GM06990 (cell line): Measurements from ENCODE around the gene L1CAM.

Experiments used
- DNase-seq: peaks from one replicate; pipeline ENCODE4 v3.0.0-alpha.2; 2011; ENCODE audit not compliant: insufficient read length; ENCODE audit errors: extremely low read depth
- H3K27me3 ChIP-seq: replicated peaks from 2 replicates; pipeline ENCODE4 v1.6.0; 2011; ENCODE audit warnings: low read length; ENCODE audit not compliant: control insufficient read depth, insufficient read depth
- H3K36me3 ChIP-seq: 2 replicates; pipeline ENCODE4 v1.5.1; 2011; ENCODE audit warnings: low read length; ENCODE audit not compliant: control insufficient read depth, insufficient read depth
- H3K4me3 ChIP-seq: replicated peaks from 2 replicates; pipeline ENCODE4 v1.5.1; 2011; ENCODE audit warnings: low read depth, mild to moderate bottlenecking, control low read depth, low read length
- TF ChIP-seq, protein P1 (sequence below): IDR thresholded peaks from 2 replicates; pipeline ENCODE4 v1.5.1; 2011; ENCODE audit warnings: low read length, control low read depth, mild to moderate bottlenecking, inconsistent platforms; ENCODE audit not compliant: insufficient read depth, poor library complexity, severe bottlenecking

L1CAM gene

DNA sequence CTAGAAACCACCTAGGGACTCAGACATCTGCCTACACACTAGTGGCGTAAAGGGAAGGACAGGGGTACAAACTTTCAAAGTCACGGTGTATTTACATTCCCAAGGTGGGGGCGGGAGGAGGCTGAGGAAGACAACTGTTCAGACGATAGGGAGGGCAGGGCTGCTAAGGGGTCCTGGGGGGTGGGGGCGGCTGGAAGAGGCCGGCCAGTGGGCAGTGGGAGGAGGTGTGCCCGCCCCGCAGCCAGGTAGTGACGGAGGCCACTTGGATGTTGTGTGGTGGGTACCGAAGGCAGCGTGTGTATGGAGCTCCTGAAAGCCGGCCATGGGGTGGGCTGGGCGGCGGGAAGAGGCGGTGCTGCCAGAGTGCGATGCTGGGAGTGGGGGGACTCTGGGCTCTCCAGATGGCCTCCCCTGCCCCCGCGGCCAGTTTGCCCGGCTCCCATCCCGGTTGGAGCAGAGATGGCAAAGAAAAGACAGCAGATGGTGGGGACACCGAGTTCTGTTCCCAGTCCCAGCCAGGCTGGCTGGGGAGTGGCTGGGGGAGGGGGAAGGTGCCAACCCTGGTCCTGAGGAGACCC, 24.2 kb downstream of the L1CAM start:
- TF ChIP-seq, protein P1, sequence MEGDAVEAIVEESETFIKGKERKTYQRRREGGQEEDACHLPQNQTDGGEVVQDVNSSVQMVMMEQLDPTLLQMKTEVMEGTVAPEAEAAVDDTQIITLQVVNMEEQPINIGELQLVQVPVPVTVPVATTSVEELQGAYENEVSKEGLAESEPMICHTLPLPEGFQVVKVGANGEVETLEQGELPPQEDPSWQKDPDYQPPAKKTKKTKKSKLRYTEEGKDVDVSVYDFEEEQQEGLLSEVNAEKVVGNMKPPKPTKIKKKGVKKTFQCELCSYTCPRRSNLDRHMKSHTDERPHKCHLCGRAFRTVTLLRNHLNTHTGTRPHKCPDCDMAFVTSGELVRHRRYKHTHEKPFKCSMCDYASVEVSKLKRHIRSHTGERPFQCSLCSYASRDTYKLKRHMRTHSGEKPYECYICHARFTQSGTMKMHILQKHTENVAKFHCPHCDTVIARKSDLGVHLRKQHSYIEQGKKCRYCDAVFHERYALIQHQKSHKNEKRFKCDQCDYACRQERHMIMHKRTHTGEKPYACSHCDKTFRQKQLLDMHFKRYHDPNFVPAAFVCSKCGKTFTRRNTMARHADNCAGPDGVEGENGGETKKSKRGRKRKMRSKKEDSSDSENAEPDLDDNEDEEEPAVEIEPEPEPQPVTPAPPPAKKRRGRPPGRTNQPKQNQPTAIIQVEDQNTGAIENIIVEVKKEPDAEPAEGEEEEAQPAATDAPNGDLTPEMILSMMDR: no peak
- H3K4me3 ChIP-seq: no peak overlapping the region
- DNase-seq: no peak
- H3K27me3 ChIP-seq: peaks cover 1% of the 10 kb centered on the region; the same call in 1 of the 2 replicates
- no peaks in the 10 kb centered on the region for H3K36me3 ChIP-seq

DNA sequence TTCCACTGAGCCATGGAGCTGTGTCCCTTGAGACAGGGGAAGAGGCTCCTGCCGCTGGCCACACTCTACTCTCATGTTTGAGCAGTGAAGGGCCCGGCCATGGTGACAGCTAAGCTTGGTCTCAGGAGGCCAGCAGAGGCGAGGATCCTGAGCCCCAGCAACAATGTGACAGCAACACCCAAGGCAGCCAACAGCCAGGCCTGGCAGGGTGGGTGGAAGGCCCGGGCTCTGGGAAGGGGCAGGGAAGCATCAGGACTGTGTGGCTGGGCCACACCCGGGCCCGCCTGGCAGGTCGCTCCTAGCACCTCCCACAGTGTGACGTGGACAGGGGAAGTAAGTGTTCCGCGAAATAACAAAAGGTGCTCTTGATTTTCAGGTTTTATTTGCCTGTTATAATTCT, 24.8 kb downstream of the L1CAM start:
- peaks cover 2% of the 10 kb centered on the region; the same call in 1 of the 2 replicates for H3K27me3 ChIP-seq
- TF ChIP-seq, protein P1: no peak

DNA sequence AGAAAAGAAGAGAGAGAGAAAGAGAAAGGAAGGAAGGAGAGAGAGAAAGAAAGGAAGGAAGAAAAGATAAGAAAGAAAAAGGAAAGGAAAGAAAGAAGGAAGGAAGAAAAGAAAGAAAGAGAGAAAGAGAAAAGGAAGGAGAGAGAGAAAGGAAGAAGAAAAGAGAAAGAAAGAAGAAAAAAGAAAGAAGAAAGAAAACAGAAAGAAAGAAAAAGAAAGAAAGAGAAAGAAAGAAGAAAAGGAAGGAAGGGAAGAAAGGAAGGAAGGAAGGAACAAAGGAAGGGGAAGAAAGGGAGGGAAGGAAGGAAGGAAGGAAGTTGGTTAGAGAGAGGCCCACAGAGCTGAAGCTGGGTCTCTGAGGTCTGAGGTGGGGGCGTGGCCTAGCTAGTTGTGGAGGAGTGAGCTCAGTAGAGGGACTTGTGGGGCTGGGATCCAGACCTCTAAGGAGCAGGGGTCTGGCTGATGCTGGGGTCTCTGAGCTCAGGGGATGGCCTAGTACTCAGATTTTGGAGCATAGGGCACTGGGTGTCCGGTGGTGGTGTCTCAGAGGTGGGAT, 28.5 kb downstream of the L1CAM start:
- TF ChIP-seq, protein P1: no peak
- no peak for DNase-seq
- Histone ChIP-seq H3K4me3 (no peak overlapping the region), H3K27me3 (peaks cover 2% of the 10 kb centered on the region; the same call in 1 of the 2 replicates), H3K36me3 (no peaks in the 10 kb centered on the region)

More for the DNA sequence above, 24.8 kb downstream of the L1CAM start:
- no peak for DNase-seq
- H3K4me3 ChIP-seq: no peak overlapping the region
- H3K36me3 ChIP-seq: no peaks in the 10 kb centered on the region

DNA sequence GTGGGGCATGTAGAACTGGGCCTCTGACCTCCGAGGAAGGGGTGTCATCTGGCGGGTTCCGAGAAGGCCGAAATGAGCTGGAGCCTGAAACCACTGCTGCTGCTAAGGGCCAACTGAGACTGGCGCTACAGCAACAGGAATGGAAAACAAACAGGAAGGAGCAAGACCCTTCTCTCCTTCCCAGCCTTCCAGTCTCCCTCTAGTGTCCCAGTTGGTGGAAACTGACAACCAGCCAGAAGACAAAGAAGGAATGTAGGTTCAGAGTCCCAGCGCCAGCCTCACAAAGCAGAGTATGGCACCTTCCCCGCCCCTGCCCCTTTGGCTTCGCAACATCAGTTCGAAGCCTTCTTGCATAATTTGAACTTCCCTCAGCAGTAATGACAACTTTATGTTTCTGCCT, 31.3 kb downstream of the L1CAM start:
- Histone ChIP-seq H3K4me3 (no peak overlapping the region), H3K27me3 (peaks cover 2% of the 10 kb centered on the region; the same call in 1 of the 2 replicates), H3K36me3 (no peaks in the 10 kb centered on the region)
- DNase-seq: no peak
- TF ChIP-seq, protein P1: no peak

DNA sequence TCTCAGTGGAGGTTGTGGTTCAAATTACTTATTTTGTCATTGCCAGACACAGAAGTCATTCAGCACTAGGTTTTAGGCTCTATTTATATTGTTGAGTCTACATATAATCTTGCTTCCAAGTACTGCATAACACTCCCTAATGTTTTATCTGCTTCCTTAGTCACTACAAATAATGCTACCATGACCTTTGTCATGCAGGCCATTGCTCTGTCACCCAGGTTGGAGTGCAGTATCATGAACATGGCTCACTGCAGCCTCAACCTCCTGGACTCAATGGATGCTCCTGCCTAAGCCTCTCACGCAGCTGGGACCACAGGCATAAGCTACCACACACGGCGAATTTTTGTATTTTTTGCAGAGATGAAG, 32.1 kb downstream of the L1CAM start:
- no peak for DNase-seq
- H3K27me3 ChIP-seq: peaks cover 2% of the 10 kb centered on the region; the same call in 1 of the 2 replicates
- TF ChIP-seq, protein P1: no peak

More for the DNA sequence above, 32.1 kb downstream of the L1CAM start:
- H3K4me3 ChIP-seq: no peak overlapping the region
- H3K36me3 ChIP-seq: no peaks in the 10 kb centered on the region
